ENCODE measurements around the gene ADGRB3. TPM values are rescaled to one million over a fixed set of nuclear protein-coding genes. Genes with fewer than 3 reads are reported as not detected.
"Not testable (repeated sequence)": the region's sequence is repeated elsewhere in the genome, so short reads cannot be mapped to it uniquely, and the experiment has no call there.

Gene ADGRB3
- total RNA-seq, 1 experiment from 2014 or later = not detected

GRCh38 chr6:69116658-69117057 is 481.6 kb downstream of the ADGRB3 start:
- Mint-ChIP-seq H3K27ac (ENCODE audit: low read depth, unreplicated experiment) (no peak overlapping the region), H3K36me3 (ENCODE audit: insufficient read depth, unreplicated experiment) (no peaks in the 10 kb centered on the region), H3K4me3 (ENCODE audit: unreplicated experiment) (no peak overlapping the region), H3K27me3 (ENCODE audit: insufficient read depth, unreplicated experiment) (peaks cover 1% of the 10 kb centered on the region), H3K4me1 (ENCODE audit: insufficient read depth, unreplicated experiment) (no peaks in the 10 kb centered on the region), H3K9me3 (ENCODE audit: unreplicated experiment) (no peaks in the 10 kb centered on the region)
- no peak for DNase-seq (ENCODE audit: unreplicated experiment)
- intact Hi-C loops (cut with micrococcal nuclease) = no loop called here
- ChIA-PET POLR2A (no interaction called here), CTCF (no interaction called here)
- BruUV-seq (replicated peaks) = no TSS peak
- TF ChIP-seq CTCF (IDR thresholded peaks at IDR 0.05; ENCODE audit: unreplicated experiment) = no peak

GRCh38 chr6:69121461-69122406 is 486.7 kb downstream of the ADGRB3 start:
- POLR2A ChIA-PET; H3K36me3 Mint-ChIP-seq (ENCODE audit: insufficient read depth, unreplicated experiment); CTCF ChIA-PET; H3K4me3 Mint-ChIP-seq (ENCODE audit: unreplicated experiment); H3K27me3 Mint-ChIP-seq (ENCODE audit: insufficient read depth, unreplicated experiment); BruUV-seq (replicated peaks); H3K27ac Mint-ChIP-seq (ENCODE audit: low read depth, unreplicated experiment); intact Hi-C loops (cut with micrococcal nuclease); H3K9me3 Mint-ChIP-seq (ENCODE audit: unreplicated experiment); H3K4me1 Mint-ChIP-seq (ENCODE audit: insufficient read depth, unreplicated experiment); DNase-seq (ENCODE audit: unreplicated experiment): not testable (repeated sequence)

GRCh38 chr6:69122407-69122773 is 487.3 kb downstream of the ADGRB3 start:
- BruUV-seq (replicated peaks) = no TSS peak
- H3K4me3 Mint-ChIP-seq (ENCODE audit: unreplicated experiment) = no peak overlapping the region
- no peaks in the 10 kb centered on the region for H3K4me1 Mint-ChIP-seq (ENCODE audit: insufficient read depth, unreplicated experiment)
- no peak overlapping the region for H3K27ac Mint-ChIP-seq (ENCODE audit: low read depth, unreplicated experiment)
- no peak for DNase-seq (ENCODE audit: unreplicated experiment)
- TF ChIP-seq CTCF (IDR thresholded peaks at IDR 0.05; ENCODE audit: unreplicated experiment) = no peak
- no peaks in the 10 kb centered on the region for H3K36me3 Mint-ChIP-seq (ENCODE audit: insufficient read depth, unreplicated experiment)
- ChIA-PET POLR2A (no interaction called here), CTCF (no interaction called here)
- intact Hi-C loops (cut with micrococcal nuclease) = no loop called here
- H3K27me3 Mint-ChIP-seq (ENCODE audit: insufficient read depth, unreplicated experiment) = peaks cover 11% of the 10 kb centered on the region
- no peaks in the 10 kb centered on the region for H3K9me3 Mint-ChIP-seq (ENCODE audit: unreplicated experiment)

GRCh38 chr6:69128411-69128810 is 493.3 kb downstream of the ADGRB3 start:
- Mint-ChIP-seq H3K36me3 (ENCODE audit: insufficient read depth, unreplicated experiment) (no peaks in the 10 kb centered on the region), H3K9me3 (ENCODE audit: unreplicated experiment) (no peaks in the 10 kb centered on the region), H3K4me3 (ENCODE audit: unreplicated experiment) (no peak overlapping the region), H3K27me3 (ENCODE audit: insufficient read depth, unreplicated experiment) (peaks cover 37% of the 10 kb centered on the region), H3K4me1 (ENCODE audit: insufficient read depth, unreplicated experiment) (no peaks in the 10 kb centered on the region), H3K27ac (ENCODE audit: low read depth, unreplicated experiment) (no peak overlapping the region)
- TF ChIP-seq CTCF (IDR thresholded peaks at IDR 0.05; ENCODE audit: unreplicated experiment) = no peak
- no peak for DNase-seq (ENCODE audit: unreplicated experiment)
- POLR2A ChIA-PET = no interaction called here
- BruUV-seq (replicated peaks) = no TSS peak
- CTCF ChIA-PET = interaction anchor here (0.6 kb wide), 1 partner anchor 1093 kb away, joined by 5 read pairs; no protein-coding TSS in a partner anchor
- intact Hi-C loops (cut with micrococcal nuclease) = no loop called here
